ENCODE results near the gene CDT1.

- TF ChIP-seq CTCF (IDR thresholded peaks at IDR 0.05) = no peak
- no peak for TF ChIP-seq POLR2A (IDR thresholded peaks at IDR 0.05; ENCODE audit: low read depth)
- no peak for TF ChIP-seq POLR2AphosphoS5 (IDR thresholded peaks at IDR 0.05)
- no peak for TF ChIP-seq EP300 (IDR thresholded peaks at IDR 0.05)
Observed at GRCh38 chr16:88838566-88838965, 35.0 kb downstream of the CDT1 start.

All from esophagus muscularis mucosa (tissue), 4 donors.